ENCODE measurements around the gene MYPOP. TPM values are rescaled to one million over a fixed set of nuclear protein-coding genes. Genes with fewer than 3 reads are reported as not detected.

The MYPOP gene
- total and polyA plus RNA-seq, 9 of the 15 experiments (the other 6 are each of a cell fraction or from before 2014, with no cell fraction given), result 0.32 to 7.6 (median 1.6) TPM

GRCh38 chr19:45887200-45887710 is 15.2 kb downstream of the MYPOP start (continued):
- peak; percentile 43; the same call in 1 of the 2 replicates for TF ChIP-seq NCOR1 (IDR thresholded peaks at IDR 0.05)
- no peak for TF ChIP-seq JUN (IDR thresholded peaks at IDR 0.05; ENCODE audit: borderline replicate concordance, low read depth, low read length)
- TF ChIP-seq JUN (CRISPR knock-in tag; IDR thresholded peaks at IDR 0.05; ENCODE audit: borderline replicate concordance), result no peak; the same call in 1 of the 2 replicates
- no peak for TF ChIP-seq MAFK (IDR thresholded peaks at IDR 0.05; ENCODE audit: low read length)
- TF ChIP-seq ZEB2 (IDR thresholded peaks at IDR 0.05), result no peak
- no peak for TF ChIP-seq SIRT6 (IDR thresholded peaks at IDR 0.05; ENCODE audit: low read depth, low read length)
- no peak for TF ChIP-seq ZNF655 (CRISPR knock-in tag; IDR thresholded peaks at IDR 0.05)
- no peak for TF ChIP-seq ZSCAN32 (CRISPR knock-in tag; IDR thresholded peaks at IDR 0.05)
- no peak for TF ChIP-seq SMAD3 (CRISPR knock-in tag; conservative IDR thresholded peaks at IDR 0.05)
- TF ChIP-seq SRSF1 (IDR thresholded peaks at IDR 0.05; ENCODE audit: low read depth, low read length), result no peak
- no peak for TF ChIP-seq ZBTB1 (CRISPR knock-in tag; IDR thresholded peaks at IDR 0.05; ENCODE audit: borderline replicate concordance, low read depth)
- TF ChIP-seq ZBTB11 (CRISPR knock-in tag; IDR thresholded peaks at IDR 0.05), result no peak
- no peak for TF ChIP-seq EWSR1 (IDR thresholded peaks at IDR 0.05; ENCODE audit: borderline replicate concordance, low read depth, partially characterized antibody)
- TF ChIP-seq ZBTB40 (IDR thresholded peaks at IDR 0.05), result no peak
- no peak for TF ChIP-seq ZBTB40 (CRISPR knock-in tag; IDR thresholded peaks at IDR 0.05)
